GM12891 (cell line): ENCODE data around the gene CTNNA3.

Experiments used
- PAX5 ChIP-seq: IDR thresholded peaks from 2 replicates; pipeline ENCODE4 v1.6.1; 2011; ENCODE audit warnings: low read length, moderate library complexity, mild to moderate bottlenecking; ENCODE audit not compliant: insufficient read depth, severe bottlenecking
- POLR2A ChIP-seq: IDR thresholded peaks from 2 replicates; pipeline ENCODE4 v1.6.1; 2011; ENCODE audit warnings: low read depth, low read length, control low read depth
- POLR2AphosphoS5 ChIP-seq: IDR thresholded peaks from 2 replicates; pipeline ENCODE4 v1.6.1; 2011; ENCODE audit warnings: low read depth, low read length, control low read depth
- POU2F2 ChIP-seq: IDR thresholded peaks from 2 replicates; pipeline ENCODE4 v1.6.1; 2011; ENCODE audit warnings: low read depth, mild to moderate bottlenecking, control low read depth, low read length, moderate library complexity
- SPI1 ChIP-seq: IDR thresholded peaks from 2 replicates; pipeline ENCODE4 v1.6.1; 2011; ENCODE audit warnings: low read depth, low read length, control low read depth
- TAF1 ChIP-seq: IDR thresholded peaks from 2 replicates; pipeline ENCODE4 v1.6.1; 2011; ENCODE audit warnings: low read depth, low read length, control low read depth

DNA sequence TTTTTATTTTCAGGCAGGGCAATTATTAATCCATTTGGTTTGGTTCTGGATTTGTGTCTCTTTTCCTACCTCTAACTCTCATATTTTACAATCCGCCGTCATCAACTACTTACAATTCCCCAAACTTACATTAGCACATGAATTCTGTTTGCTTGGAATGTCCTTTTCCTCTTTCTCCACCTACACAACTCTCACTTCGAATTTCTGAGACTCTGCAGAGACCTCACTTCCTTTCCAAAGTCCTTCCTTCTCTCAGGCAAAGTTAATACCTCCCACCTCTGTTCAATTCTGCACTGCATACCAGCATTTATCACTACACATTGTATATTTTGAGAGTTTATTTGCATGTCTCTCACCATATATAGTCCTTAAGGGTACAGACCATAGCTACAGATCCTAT, 892.8 kb downstream of the CTNNA3 start:
- TF ChIP-seq POLR2A (no peak), POLR2AphosphoS5 (no peak), TAF1 (no peak), POU2F2 (no peak), SPI1 (no peak), PAX5 (no peak)
